Cardiac fibroblast (primary cell): ENCODE data around the gene SHISA9.

Experiments used
- DNase-seq, 2 donors: peaks; one replicate each; pipeline versions ENCODE4 v3.0.0 to v3.0.0-alpha.2; 2010; ENCODE audit warnings: low read depth in 2 of 2
- H3K4me3 ChIP-seq, 2 donors: replicated peaks in 1 of 2; 1 replicate in 1 of 2; 2 replicates in 1 of 2; pipeline ENCODE4 v1.5.1; 2011; ENCODE audit warnings: low read depth in 2 of 2, low read length in 2 of 2, mild to moderate bottlenecking in 2 of 2, moderate library complexity in 1 of 2
- TF ChIP-seq, protein P1 (sequence below): IDR thresholded peaks from one replicate; pipeline ENCODE4 v1.5.1; 2011; ENCODE audit warnings: low read depth, mild to moderate bottlenecking, low read length, inconsistent platforms

The SHISA9 gene

DNA sequence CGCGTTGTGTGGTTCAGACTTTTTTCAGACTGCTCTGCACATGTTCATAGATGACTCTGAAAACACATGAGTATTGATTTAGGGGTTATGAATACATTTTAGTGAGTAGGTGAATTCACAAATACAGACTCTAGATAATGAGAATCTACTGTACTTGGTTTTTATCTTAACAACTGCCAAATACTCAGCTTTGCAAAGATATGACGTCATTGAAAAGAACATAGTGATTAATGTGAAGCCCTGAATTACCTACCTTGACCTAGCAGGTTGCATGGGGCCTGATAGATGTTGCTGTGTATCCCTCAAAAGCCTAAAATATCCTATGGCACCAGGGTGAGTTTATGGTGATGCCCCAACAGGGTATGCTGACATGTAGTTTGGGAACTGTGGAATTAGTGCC lies 98.0 kb downstream of the SHISA9 start:
- H3K4me3 ChIP-seq = no peak overlapping the region
- DNase-seq = no peak
- TF ChIP-seq, protein P1, sequence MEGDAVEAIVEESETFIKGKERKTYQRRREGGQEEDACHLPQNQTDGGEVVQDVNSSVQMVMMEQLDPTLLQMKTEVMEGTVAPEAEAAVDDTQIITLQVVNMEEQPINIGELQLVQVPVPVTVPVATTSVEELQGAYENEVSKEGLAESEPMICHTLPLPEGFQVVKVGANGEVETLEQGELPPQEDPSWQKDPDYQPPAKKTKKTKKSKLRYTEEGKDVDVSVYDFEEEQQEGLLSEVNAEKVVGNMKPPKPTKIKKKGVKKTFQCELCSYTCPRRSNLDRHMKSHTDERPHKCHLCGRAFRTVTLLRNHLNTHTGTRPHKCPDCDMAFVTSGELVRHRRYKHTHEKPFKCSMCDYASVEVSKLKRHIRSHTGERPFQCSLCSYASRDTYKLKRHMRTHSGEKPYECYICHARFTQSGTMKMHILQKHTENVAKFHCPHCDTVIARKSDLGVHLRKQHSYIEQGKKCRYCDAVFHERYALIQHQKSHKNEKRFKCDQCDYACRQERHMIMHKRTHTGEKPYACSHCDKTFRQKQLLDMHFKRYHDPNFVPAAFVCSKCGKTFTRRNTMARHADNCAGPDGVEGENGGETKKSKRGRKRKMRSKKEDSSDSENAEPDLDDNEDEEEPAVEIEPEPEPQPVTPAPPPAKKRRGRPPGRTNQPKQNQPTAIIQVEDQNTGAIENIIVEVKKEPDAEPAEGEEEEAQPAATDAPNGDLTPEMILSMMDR = no peak

DNA sequence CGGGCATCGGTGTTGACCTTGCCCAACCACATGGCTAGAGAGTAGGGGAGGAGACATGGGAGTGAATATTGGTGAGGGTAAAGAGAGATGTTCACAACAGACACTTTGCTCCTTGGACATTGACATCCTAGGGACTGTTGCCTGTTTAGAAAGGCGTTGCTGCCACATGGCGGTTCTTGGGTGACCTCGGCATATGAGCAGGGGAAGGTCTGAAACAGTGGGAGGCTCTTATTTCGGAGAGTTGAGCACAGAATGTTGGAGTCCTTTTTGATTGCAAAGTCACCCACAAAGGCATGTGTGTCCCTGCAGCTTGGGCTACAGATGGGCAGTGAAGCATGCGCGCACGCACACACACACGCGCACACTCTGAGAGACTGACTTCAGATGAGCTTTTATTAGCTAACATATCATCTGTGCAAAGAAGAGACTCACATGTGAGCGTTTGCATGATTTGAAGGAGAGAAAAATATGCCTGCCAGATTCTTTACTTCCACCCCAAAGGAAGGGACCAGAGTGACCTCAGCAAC lies 104.4 kb downstream of the SHISA9 start:
- TF ChIP-seq, protein P1 = no peak
- DNase-seq = no peak
- no peak overlapping the region for H3K4me3 ChIP-seq

DNA sequence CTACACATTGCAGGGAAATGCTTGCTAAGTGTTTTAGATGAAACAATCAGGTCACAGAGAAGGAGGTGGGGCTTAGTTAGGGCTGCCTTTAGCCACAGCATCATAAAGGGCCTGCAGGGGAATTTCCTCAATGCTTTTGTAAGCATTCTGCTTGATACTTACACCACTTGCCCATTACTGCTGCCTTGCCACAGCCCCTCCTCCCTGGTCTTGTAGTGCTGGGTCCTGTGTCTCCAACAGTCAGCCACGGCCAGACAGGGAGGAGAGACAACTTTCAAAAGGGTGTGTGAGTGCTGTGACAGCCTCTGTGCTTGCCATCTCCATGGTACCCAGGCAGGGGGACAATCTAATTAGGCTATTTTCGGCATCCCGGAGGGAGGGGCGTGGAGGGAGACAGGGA lies 111.2 kb downstream of the SHISA9 start:
- DNase-seq = no peak
- TF ChIP-seq, protein P1 = no peak
- no peak overlapping the region for H3K4me3 ChIP-seq

DNA sequence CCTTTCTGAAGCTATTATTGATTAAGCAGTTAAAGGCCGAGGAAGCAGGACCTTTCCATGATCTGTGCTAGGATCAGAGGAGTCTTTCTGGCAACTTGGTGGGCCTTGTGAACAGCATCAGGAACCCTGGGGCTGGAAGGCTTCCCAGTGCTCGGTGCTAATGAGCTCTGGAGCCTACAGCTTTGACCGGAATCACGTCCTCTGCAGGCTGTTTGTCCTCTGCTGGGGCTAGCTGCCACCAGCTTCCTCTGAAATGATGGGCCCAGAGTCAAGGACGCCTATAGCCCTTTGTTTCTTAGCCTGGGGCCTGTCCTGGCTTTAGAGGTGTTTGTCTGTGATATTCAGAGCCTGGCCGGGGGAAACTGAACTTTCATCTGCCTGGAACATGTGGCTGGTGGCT lies 111.6 kb downstream of the SHISA9 start:
- H3K4me3 ChIP-seq = no peak overlapping the region
- no peak for DNase-seq
- TF ChIP-seq, protein P1 = no peak

DNA sequence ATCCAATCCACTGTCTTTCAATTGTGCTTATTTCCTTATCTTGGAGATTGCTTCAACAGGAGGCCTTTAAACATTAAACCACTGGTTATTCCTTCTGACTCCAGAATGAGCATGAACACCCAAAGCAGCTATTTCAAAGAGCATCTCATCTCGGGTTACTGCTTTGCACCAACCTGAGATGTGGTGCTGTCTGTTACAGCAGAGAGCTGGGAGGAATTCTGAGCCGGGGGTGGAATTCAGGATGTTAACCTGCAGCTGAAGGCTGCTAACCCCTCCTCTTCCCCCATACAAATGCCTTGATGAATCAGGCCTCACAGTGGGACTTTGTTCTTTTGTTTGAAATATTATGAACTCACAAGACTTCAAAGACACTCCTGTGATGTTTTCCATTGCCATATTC lies 113.1 kb downstream of the SHISA9 start:
- no peak for DNase-seq
- TF ChIP-seq, protein P1 = no peak
- no peak overlapping the region for H3K4me3 ChIP-seq

DNA sequence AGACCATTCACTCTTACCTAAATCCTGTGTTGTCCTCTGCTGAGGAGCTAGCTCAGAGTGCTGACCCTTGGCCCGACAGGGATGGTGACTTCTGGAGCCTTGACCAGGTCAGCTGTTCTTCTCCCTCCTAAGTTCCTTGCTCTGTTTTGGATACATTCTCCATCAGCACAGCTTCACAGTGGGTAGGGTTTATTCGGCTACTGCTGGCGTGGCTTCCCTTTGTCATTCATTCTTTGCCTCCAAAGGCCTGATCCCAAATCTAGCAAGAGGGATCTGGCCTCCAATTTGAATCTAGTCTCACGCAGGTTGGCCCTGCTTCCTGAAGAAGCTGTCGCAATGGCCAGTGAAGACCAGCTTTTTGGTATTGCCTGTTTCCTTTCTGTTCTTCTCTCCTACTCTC lies 116.6 kb downstream of the SHISA9 start:
- DNase-seq = no peak
- TF ChIP-seq, protein P1 = no peak
- H3K4me3 ChIP-seq = no peak overlapping the region

DNA sequence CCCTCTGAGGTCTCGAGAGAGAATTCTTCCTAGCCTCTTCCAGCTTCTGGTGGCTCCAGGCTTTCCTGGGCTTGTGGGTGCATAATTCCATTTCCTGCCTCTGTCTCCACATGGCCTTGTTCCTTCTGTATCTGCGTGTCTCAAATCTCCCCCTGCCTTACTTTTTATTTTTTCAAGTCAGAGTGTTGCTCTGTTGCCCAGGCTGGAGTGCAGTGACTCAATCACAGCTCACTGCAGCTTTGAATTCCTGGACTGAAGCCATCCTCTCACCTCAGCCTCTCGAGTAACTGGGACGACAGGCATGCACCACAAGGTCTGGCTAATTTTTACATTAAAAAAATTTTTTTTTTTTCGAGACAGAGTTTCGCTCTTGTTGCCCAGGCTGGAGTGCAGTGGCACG lies 120.6 kb downstream of the SHISA9 start:
- no peak for DNase-seq
- TF ChIP-seq, protein P1 = no peak
- H3K4me3 ChIP-seq = no peak overlapping the region
